B cell (primary cell): Measurements from ENCODE around the gene NPRL2. TPM values are rescaled to one million over a fixed set of nuclear protein-coding genes. Genes with fewer than 3 reads are reported as not detected.

Experiments
- ATAC-seq: fragments of 200-7000 bp; cut with Tn5 transposase; one replicate; pipeline ENCODE4 v1.10.0; 2021; ENCODE audit warnings: low read depth, mild to moderate bottlenecking, moderate number of reproducible peaks, moderate library complexity
- CTCF ChIA-PET: fragments of 350-600 bp; sonication (Branson Sonifier 250); formaldehyde crosslinking; loops from one replicate; lab custom pipeline; 2021; ENCODE audit warnings: antibody characterized with exemption, inconsistent platforms; lab: Charles Lee
- POLR2A ChIA-PET: fragments of 350-600 bp; sonication (Branson Sonifier 250); formaldehyde crosslinking; loops from one replicate; lab custom pipeline; 2021; ENCODE audit warnings: antibody characterized with exemption; lab: Charles Lee
- DNase-seq: peaks from one replicate; pipeline ENCODE4 v3.0.0; 2013
- H2AFZ ChIP-seq: 2 replicates; pipeline ENCODE4 v1.6.1; 2012; ENCODE audit warnings: mild to moderate bottlenecking, low read depth, low read length; ENCODE audit not compliant: insufficient read depth, poor library complexity, severe bottlenecking
- H3K27ac ChIP-seq, 2 donors: 1 replicate in 1 of 2; 2 replicates in 1 of 2; pipeline ENCODE4 v1.5.1; 2012 to 2013; ENCODE audit warnings: low read length in 2 of 2, mild to moderate bottlenecking in 2 of 2, moderate library complexity in 1 of 2
- H3K27me3 ChIP-seq, 4 experiments: fragments of 200-600 bp in 1 of 4; sonication (generic) in 1 of 4; replicated peaks in 1 of 4; 1 replicate in 2 of 4; 2 replicates in 2 of 4; pipeline versions ENCODE4 v1.6.1 to v1.7.0; 2013 to 2016; ENCODE audit warnings: low read length in 3 of 4, mild to moderate bottlenecking in 2 of 4, mixed read lengths in 1 of 4, moderate library complexity in 1 of 4; ENCODE audit not compliant: insufficient read depth in 4 of 4, control insufficient read depth in 3 of 4; ENCODE audit errors: control extremely low read depth in 1 of 4
- H3K36me3 ChIP-seq, 2 experiments: replicated peaks in 1 of 2; 1 replicate in 1 of 2; 2 replicates in 1 of 2; pipeline versions ENCODE4 v1.6.1 to v1.7.1; 2013; ENCODE audit warnings: low read length in 1 of 2; ENCODE audit not compliant: insufficient read depth in 2 of 2, control insufficient read depth in 1 of 2; ENCODE audit errors: control extremely low read depth in 1 of 2, extremely low read depth in 1 of 2
- H3K4me1 ChIP-seq, 2 donors: fragments of 200-600 bp in 1 of 2; sonication (generic) in 1 of 2; 1 replicate in 1 of 2; 2 replicates in 1 of 2; pipeline versions ENCODE4 v1.5.1 to v1.6.1; 2013 to 2017; ENCODE audit warnings: low read length in 2 of 2; ENCODE audit not compliant: control insufficient read depth in 2 of 2, insufficient read depth in 2 of 2
- H3K4me2 ChIP-seq: replicated peaks from 2 replicates; pipeline ENCODE3; 2012; ENCODE audit warnings: mild to moderate bottlenecking, low read depth, low read length; ENCODE audit not compliant: poor library complexity, severe bottlenecking
- H3K4me3 ChIP-seq, 5 experiments: fragments of 200-600 bp in 1 of 5; sonication (generic) in 1 of 5; 1 replicate in 3 of 5; 2 replicates in 2 of 5; pipeline versions ENCODE4 v1.5.1 to v1.7.0; 2011 to 2016; ENCODE audit warnings: low read length in 4 of 5, mild to moderate bottlenecking in 4 of 5, low read depth in 2 of 5, control low read depth in 1 of 5, moderate library complexity in 1 of 5; ENCODE audit not compliant: insufficient read depth in 1 of 5; ENCODE audit errors: control extremely low read depth in 1 of 5, extremely low read depth in 1 of 5
- H3K79me2 ChIP-seq: fragments of 200-600 bp; sonication (generic); one replicate; pipeline ENCODE4 v1.6.0; 2016; ENCODE audit warnings: low read length; ENCODE audit not compliant: control insufficient read depth, insufficient read depth
- H3K9ac ChIP-seq: fragments of 200-600 bp; sonication (generic); 2 replicates; pipeline ENCODE4 v1.6.1; 2017; ENCODE audit warnings: mild to moderate bottlenecking, low read length, moderate library complexity
- H3K9me3 ChIP-seq, 3 donors: one replicate each; pipeline versions ENCODE4 v1.6.1 to v1.7.1; 2013; ENCODE audit warnings: low read length in 2 of 3; ENCODE audit not compliant: control insufficient read depth in 2 of 3, insufficient read depth in 1 of 3; ENCODE audit errors: control extremely low read depth in 1 of 3
- H4K20me1 ChIP-seq: 2 replicates; pipeline ENCODE4 v1.6.0; 2012; ENCODE audit warnings: mild to moderate bottlenecking, low read length; ENCODE audit not compliant: insufficient read depth, control insufficient read depth, poor library complexity, severe bottlenecking
- H3K27ac Mint-ChIP-seq: one replicate; pipeline ENCODE4 v1.8.0; 2021; ENCODE audit warnings: mixed read lengths
- H3K27me3 Mint-ChIP-seq: one replicate; pipeline ENCODE4 v1.8.0; 2021; ENCODE audit warnings: mixed read lengths
- H3K4me1 Mint-ChIP-seq: one replicate; pipeline ENCODE4 v1.8.0; 2021; ENCODE audit warnings: mixed read lengths
- H3K4me3 Mint-ChIP-seq: one replicate; pipeline ENCODE4 v1.8.0; 2021; ENCODE audit warnings: mixed read lengths
- H3K9me3 Mint-ChIP-seq: one replicate; pipeline ENCODE4 v1.8.0; 2022; ENCODE audit warnings: mixed read lengths; ENCODE audit not compliant: insufficient read depth
- EZH2 ChIP-seq: IDR thresholded peaks from 2 replicates; pipeline ENCODE4 v1.6.1; 2012; ENCODE audit warnings: borderline replicate concordance, low read depth, mild to moderate bottlenecking, moderate library complexity, low read length; ENCODE audit not compliant: insufficient read depth, poor library complexity, severe bottlenecking
- WGBS: methylation state at CpG from one replicate; pipeline ENCODE4 v1.1.5; 2013; ENCODE audit warnings: missing lambda C conversion rate; ENCODE audit not compliant: insufficient coverage; 5-methylcytosine and 5-hydroxymethylcytosine counted together
- intact Hi-C: fragments of 100-400 bp; cut with micrococcal nuclease; formaldehyde crosslinking; loops from one replicate; pipeline ENCODE4 v1.10.0; 2022
- polyA plus RNA-seq: library from polyadenylated mRNA; depleted of rRNA; stranded (reverse); fragments of >200 nt; gene quantifications from 2 replicates; pipeline ENCODE4 v1.2.3, GENCODE V29; 2012
- total RNA-seq, 2 donors: library from RNA; stranded (reverse); fragments of 120-200 nt in 1 of 2; gene quantifications; 1 replicate in 1 of 2; 2 replicates in 1 of 2; pipeline versions ENCODE4 v1.2.3 to v1.2.4, GENCODE V29; 2013 to 2022
- TF ChIP-seq, protein P1 (sequence below): fragments of 200-600 bp; IDR thresholded peaks from one replicate; pipeline ENCODE4 v1.8.0; 2022; ENCODE audit warnings: antibody characterized with exemption, mild to moderate bottlenecking

Gene NPRL2
- total and polyA plus RNA-seq, 2 donors (not counting 1 experiment from before 2014, with no cell fraction given) = 31.3 to 64.6 TPM

DNA sequence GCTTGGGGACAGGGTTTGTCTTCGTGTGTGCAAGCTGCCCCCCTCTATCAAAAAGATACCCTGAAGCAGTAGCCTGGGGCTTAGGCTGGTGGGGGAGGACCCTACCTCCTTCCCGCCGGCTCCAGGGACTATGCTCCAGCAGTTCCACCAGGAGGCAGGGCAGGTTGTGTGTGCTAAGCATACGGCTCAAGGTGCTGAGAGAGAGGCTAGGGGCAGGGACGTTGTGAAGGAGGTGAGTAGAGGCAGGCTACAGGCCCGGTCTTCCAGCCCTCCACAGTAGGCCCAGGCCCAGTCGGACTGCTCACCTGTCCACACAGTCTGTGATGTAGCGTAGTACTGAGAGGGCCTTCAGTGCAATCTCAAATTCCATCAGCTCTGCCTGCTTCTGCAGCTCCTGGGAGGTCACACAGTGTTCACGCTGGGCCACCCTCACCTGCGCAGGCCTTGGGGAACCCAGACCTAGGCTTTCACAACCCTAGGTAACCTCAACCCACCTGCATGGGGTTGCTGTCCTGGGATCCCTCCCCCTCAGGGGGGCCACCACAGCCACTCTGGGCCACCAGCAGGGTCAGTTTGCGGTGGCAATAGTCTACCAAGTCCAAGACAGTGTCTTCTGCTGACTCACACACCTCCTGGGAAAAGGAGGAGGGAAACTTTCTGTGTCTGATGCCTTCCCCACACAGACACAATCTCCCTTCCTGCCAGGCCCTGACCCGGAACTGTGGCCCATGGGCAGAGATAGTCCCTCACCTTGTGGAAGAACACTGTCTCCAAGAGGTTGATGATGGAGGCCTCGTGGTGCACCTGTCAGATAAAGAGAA, 7.6 kb downstream of the NPRL2 start:
- ChIA-PET CTCF (interaction anchor here (1.6 kb wide), 1 partner anchor 199 kb away, joined by 6 read pairs; no protein-coding TSS in a partner anchor), POLR2A (interaction anchor here (0.7 kb wide), 1 partner anchor 1782 kb away, joined by 3 read pairs; no protein-coding TSS in a partner anchor)
- no peak for TF ChIP-seq EZH2
- TF ChIP-seq, protein P1, sequence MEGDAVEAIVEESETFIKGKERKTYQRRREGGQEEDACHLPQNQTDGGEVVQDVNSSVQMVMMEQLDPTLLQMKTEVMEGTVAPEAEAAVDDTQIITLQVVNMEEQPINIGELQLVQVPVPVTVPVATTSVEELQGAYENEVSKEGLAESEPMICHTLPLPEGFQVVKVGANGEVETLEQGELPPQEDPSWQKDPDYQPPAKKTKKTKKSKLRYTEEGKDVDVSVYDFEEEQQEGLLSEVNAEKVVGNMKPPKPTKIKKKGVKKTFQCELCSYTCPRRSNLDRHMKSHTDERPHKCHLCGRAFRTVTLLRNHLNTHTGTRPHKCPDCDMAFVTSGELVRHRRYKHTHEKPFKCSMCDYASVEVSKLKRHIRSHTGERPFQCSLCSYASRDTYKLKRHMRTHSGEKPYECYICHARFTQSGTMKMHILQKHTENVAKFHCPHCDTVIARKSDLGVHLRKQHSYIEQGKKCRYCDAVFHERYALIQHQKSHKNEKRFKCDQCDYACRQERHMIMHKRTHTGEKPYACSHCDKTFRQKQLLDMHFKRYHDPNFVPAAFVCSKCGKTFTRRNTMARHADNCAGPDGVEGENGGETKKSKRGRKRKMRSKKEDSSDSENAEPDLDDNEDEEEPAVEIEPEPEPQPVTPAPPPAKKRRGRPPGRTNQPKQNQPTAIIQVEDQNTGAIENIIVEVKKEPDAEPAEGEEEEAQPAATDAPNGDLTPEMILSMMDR = no peak
- WGBS = 94% methylated on average over 10 of the region's 13 CpGs
- intact Hi-C loops = no loop called here
- Histone ChIP-seq H3K4me1 (peaks cover 35 to 61% of the 10 kb centered on the region in 2 donors), H3K4me2 (no peak overlapping the region), H3K4me3 (no peak overlapping the region), H4K20me1 (peaks cover 6% of the 10 kb centered on the region), H3K36me3 (peaks cover 0 to 8% of the 10 kb centered on the region in 2 experiments), H3K27ac (no peak overlapping the region), H3K9ac (no peak overlapping the region), H3K9me3 (no peaks in the 10 kb centered on the region), H3K79me2 (peaks cover 30% of the 10 kb centered on the region), H3K27me3 (no peaks in the 10 kb centered on the region), H2AFZ (no peak overlapping the region)
- DNase-seq (no peak), ATAC-seq (no peak)
- Mint-ChIP-seq H3K27ac (peak overlapping the region; percentile 50), H3K9me3 (no peaks in the 10 kb centered on the region), H3K4me1 (peaks cover 54% of the 10 kb centered on the region), H3K4me3 (peak overlapping the region; percentile 3), H3K27me3 (no peaks in the 10 kb centered on the region)
